ENCODE results near the gene ADGRL2. TPM values are rescaled to one million over a fixed set of nuclear protein-coding genes. Genes with fewer than 3 reads are reported as not detected.

The ADGRL2 gene
- total RNA-seq, 4 donors from 2014 or later: 6.1 to 48.7 (median 16.2) TPM

DNA sequence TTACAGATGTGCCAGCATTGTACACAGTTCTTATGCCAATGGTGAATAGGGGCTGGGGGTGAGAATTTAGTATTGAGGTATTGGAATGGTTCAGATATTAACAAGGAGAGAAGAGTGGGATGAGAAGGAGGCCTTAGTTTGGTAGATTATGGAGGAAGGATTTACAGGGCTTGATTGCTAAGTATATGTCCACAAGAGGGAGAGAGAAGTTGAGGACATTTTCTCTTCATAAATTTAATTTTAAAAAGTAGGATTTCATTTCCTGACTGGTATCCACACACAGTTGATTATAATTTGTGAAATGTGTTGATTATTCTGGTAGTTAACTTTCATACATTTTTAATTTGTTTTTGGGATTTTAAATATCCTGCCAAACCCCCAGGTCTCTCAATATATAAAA, 213.0 kb downstream of the ADGRL2 start:
- Histone ChIP-seq H3K4me1 (no peaks in the 10 kb centered on the region), H3K4me3 (no peak overlapping the region), H3K36me3 (no peaks in the 10 kb centered on the region), H3K27ac (no peak overlapping the region), H3K27me3 (no peaks in the 10 kb centered on the region), H3K9me3 (no peaks in the 10 kb centered on the region)
- no peak for TF ChIP-seq POLR2A (IDR thresholded peaks at IDR 0.05)
- TF ChIP-seq, protein P1, sequence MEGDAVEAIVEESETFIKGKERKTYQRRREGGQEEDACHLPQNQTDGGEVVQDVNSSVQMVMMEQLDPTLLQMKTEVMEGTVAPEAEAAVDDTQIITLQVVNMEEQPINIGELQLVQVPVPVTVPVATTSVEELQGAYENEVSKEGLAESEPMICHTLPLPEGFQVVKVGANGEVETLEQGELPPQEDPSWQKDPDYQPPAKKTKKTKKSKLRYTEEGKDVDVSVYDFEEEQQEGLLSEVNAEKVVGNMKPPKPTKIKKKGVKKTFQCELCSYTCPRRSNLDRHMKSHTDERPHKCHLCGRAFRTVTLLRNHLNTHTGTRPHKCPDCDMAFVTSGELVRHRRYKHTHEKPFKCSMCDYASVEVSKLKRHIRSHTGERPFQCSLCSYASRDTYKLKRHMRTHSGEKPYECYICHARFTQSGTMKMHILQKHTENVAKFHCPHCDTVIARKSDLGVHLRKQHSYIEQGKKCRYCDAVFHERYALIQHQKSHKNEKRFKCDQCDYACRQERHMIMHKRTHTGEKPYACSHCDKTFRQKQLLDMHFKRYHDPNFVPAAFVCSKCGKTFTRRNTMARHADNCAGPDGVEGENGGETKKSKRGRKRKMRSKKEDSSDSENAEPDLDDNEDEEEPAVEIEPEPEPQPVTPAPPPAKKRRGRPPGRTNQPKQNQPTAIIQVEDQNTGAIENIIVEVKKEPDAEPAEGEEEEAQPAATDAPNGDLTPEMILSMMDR (IDR thresholded peaks at IDR 0.05): no peak
- no peak for DNase-seq

DNA sequence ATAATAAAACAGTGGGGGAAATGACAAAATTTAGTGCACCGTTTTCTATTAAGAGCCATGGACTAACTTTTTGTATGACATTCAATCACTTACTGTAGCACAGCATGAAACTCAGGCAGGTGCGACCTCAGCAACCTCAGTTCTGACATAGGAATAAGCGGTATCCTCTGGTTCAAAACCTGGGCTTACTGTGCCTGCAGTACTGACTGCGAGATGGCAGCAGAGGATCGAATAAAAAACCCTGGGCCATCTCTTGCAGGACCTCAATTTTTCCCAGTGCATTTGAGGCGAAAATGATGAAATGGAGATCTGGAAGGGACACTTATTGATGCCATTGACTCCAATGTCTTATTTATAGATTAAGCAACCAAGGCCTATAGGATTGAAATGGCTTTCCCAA, 214.7 kb downstream of the ADGRL2 start:
- H3K36me3 ChIP-seq: no peaks in the 10 kb centered on the region
- H3K4me3 ChIP-seq: no peak overlapping the region
- TF ChIP-seq, protein P1 (IDR thresholded peaks at IDR 0.05): no peak
- TF ChIP-seq POLR2A (IDR thresholded peaks at IDR 0.05): no peak
- H3K4me1 ChIP-seq: no peaks in the 10 kb centered on the region
- no peaks in the 10 kb centered on the region for H3K9me3 ChIP-seq
- H3K27me3 ChIP-seq: no peaks in the 10 kb centered on the region
- DNase-seq: no peak
- H3K27ac ChIP-seq: no peak overlapping the region

DNA sequence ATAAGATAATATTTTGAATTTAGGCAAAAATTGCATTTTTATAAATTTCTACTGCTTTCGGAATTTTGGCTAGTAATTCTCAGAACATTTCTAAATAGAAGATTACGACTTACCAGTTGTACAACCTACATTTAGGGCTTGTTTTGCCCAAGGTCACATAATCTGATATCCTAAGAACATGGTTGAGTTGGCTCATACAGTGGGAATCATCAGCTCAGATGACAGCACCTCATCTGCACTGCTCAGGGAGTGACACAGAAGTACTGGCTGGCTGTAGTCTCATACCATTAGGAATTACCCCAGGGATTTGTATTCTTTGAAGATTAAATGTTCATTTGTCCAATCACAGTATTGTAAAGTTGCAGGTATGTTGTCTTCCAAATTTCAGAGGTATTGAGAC, 217.6 kb downstream of the ADGRL2 start:
- TF ChIP-seq, protein P1 (IDR thresholded peaks at IDR 0.05): no peak
- TF ChIP-seq POLR2A (IDR thresholded peaks at IDR 0.05): no peak
- H3K27me3 ChIP-seq: no peaks in the 10 kb centered on the region
- no peak overlapping the region for H3K27ac ChIP-seq
- H3K4me3 ChIP-seq: no peak overlapping the region
- H3K4me1 ChIP-seq: no peaks in the 10 kb centered on the region
- DNase-seq: no peak
- no peaks in the 10 kb centered on the region for H3K36me3 ChIP-seq
- H3K9me3 ChIP-seq: no peaks in the 10 kb centered on the region

DNA sequence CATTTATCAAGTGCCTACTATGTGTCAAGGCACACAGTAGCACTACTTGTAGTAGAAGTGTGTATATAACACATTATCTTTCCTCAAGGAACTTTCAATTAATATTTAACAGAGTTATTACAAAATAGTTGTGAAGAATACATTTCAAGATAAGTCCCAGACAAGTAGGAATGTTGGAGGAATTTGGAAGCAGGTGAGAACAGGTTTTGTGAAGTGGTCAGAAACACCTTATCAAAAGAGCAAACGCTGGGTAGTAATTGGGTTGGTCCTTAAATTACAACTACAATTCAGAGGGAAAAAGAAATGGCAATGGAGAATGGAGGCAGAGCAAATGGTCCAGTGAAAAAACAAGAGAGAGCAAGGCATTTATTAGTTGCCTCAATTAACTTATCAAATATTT, 218.8 kb downstream of the ADGRL2 start:
- no peak for DNase-seq
- no peak for TF ChIP-seq POLR2A (IDR thresholded peaks at IDR 0.05)
- Histone ChIP-seq H3K9me3 (no peaks in the 10 kb centered on the region), H3K36me3 (no peaks in the 10 kb centered on the region), H3K27me3 (no peaks in the 10 kb centered on the region), H3K27ac (no peak overlapping the region), H3K4me3 (no peak overlapping the region), H3K4me1 (no peaks in the 10 kb centered on the region)

DNA sequence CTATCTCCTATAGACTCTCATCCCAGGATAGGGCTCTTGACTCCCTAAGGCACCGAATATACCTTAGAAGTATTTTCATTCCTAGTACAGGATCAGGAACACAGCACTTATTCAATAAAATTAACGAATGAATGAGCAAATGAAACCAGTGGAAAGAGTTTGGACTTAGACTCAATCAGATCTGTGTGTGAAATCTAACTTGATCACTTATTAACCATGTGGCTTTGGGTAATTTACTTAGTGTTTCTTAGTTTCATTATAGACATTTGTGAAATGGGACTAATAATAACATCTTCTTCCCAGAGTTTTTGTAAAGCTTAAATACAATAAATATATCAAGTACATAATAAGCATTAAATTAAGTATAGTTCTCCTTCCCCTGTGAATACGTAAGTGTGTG, 230.1 kb downstream of the ADGRL2 start:
- no peak for TF ChIP-seq POLR2A (IDR thresholded peaks at IDR 0.05)
- TF ChIP-seq, protein P1 (IDR thresholded peaks at IDR 0.05): no peak
- H3K4me1 ChIP-seq: no peaks in the 10 kb centered on the region
- H3K9me3 ChIP-seq: no peaks in the 10 kb centered on the region
- no peak overlapping the region for H3K4me3 ChIP-seq
- no peak for DNase-seq
- H3K27ac ChIP-seq: no peak overlapping the region
- no peaks in the 10 kb centered on the region for H3K27me3 ChIP-seq
- H3K36me3 ChIP-seq: no peaks in the 10 kb centered on the region

DNA sequence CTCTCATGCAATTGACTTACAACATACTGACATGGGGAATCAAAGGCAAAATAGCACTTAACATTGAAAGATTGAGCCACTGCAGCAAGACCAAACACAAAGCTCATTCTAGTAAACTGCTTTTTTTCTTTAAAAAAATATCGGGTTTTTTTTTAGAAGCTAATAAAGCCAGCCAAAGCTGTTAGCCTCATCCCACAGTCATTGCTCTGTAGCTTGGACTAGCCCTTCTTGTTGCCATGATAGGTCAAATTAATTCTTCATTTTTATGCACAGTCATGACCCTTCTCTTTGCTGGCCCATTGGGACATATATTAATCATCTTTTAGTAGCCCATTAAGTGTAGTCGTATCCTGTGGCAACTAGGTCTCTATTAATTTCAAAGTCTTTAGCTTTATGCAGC, 231.3 kb downstream of the ADGRL2 start:
- Histone ChIP-seq H3K27ac (no peak overlapping the region), H3K27me3 (no peaks in the 10 kb centered on the region), H3K36me3 (no peaks in the 10 kb centered on the region), H3K4me1 (no peaks in the 10 kb centered on the region), H3K4me3 (no peak overlapping the region), H3K9me3 (no peaks in the 10 kb centered on the region)
- TF ChIP-seq POLR2A (IDR thresholded peaks at IDR 0.05): no peak
- TF ChIP-seq, protein P1 (IDR thresholded peaks at IDR 0.05): no peak
- DNase-seq: no peak
